H9 (cell line): Measurements from ENCODE around the gene SLC1A4. TPM values are rescaled to one million over a fixed set of nuclear protein-coding genes. Genes with fewer than 3 reads are reported as not detected.

Experiments
- DNase-seq: peaks from one replicate; pipeline ENCODE4 v3.0.0-alpha.2; 2017
- H2AFZ ChIP-seq: one replicate; pipeline ENCODE4 v1.6.1; 2013; ENCODE audit warnings: mild to moderate bottlenecking, low read length, control low read depth, moderate library complexity
- H2AK5ac ChIP-seq: 2 replicates; pipeline ENCODE4 v1.6.1; 2013; ENCODE audit warnings: low read length, control low read depth, mixed read lengths; ENCODE audit not compliant: insufficient read length
- H2BK120ac ChIP-seq: one replicate; pipeline ENCODE4 v1.6.1; 2013; ENCODE audit warnings: low read depth, mild to moderate bottlenecking, low read length, control low read depth, inconsistent platforms; ENCODE audit not compliant: poor library complexity, severe bottlenecking
- H2BK12ac ChIP-seq: 2 replicates; pipeline ENCODE4 v1.6.1; 2013; ENCODE audit warnings: low read length, control low read depth, mixed read lengths, low read depth; ENCODE audit not compliant: insufficient read length
- H2BK15ac ChIP-seq: 2 replicates; pipeline ENCODE4 v1.6.1; 2013; ENCODE audit warnings: low read depth, low read length, control low read depth
- H2BK20ac ChIP-seq: one replicate; pipeline ENCODE4 v1.6.1; 2013; ENCODE audit warnings: low read depth, mild to moderate bottlenecking, low read length, control low read depth, inconsistent platforms; ENCODE audit not compliant: poor library complexity, severe bottlenecking
- H2BK5ac ChIP-seq: 2 replicates; pipeline ENCODE4 v1.6.1; 2013; ENCODE audit warnings: low read length, control low read depth, mixed read lengths; ENCODE audit not compliant: insufficient read length
- H3K14ac ChIP-seq: 2 replicates; pipeline ENCODE4 v1.6.1; 2013; ENCODE audit warnings: low read length, control low read depth; ENCODE audit not compliant: insufficient read depth
- H3K18ac ChIP-seq: 2 replicates; pipeline ENCODE4 v1.6.1; 2013; ENCODE audit warnings: low read depth, mild to moderate bottlenecking, mixed read lengths, low read length, control low read depth; ENCODE audit not compliant: insufficient read length
- H3K23ac ChIP-seq: 2 replicates; pipeline ENCODE4 v1.6.1; 2013; ENCODE audit warnings: low read length, control low read depth, mixed read lengths, low read depth; ENCODE audit not compliant: insufficient read length
- H3K23me2 ChIP-seq: 2 replicates; pipeline ENCODE4 v1.6.1; 2013; ENCODE audit warnings: low read depth, mild to moderate bottlenecking, mixed read lengths, low read length, control low read depth; ENCODE audit not compliant: insufficient read length, poor library complexity, severe bottlenecking
- H3K27ac ChIP-seq: 2 replicates; pipeline ENCODE4 v1.5.1; 2013; ENCODE audit warnings: low read length, control low read depth, mixed read lengths, low read depth; ENCODE audit not compliant: insufficient read length
- H3K27me3 ChIP-seq: 2 replicates; pipeline ENCODE4 v1.6.1; 2013; ENCODE audit warnings: low read length, control low read depth, inconsistent platforms; ENCODE audit not compliant: insufficient read depth
- H3K4ac ChIP-seq: 2 replicates; pipeline ENCODE4 v1.6.1; 2013; ENCODE audit warnings: low read depth, mild to moderate bottlenecking, control low read depth, inconsistent platforms, low read length, moderate library complexity
- H3K4me1 ChIP-seq: 2 replicates; pipeline ENCODE4 v1.6.1; 2013; ENCODE audit warnings: low read length, control low read depth, inconsistent platforms; ENCODE audit not compliant: insufficient read depth
- H3K4me2 ChIP-seq: 2 replicates; pipeline ENCODE4 v1.6.1; 2013; ENCODE audit warnings: low read length, control low read depth, mixed read lengths; ENCODE audit not compliant: insufficient read length, insufficient read depth
- H3K56ac ChIP-seq: 2 replicates; pipeline ENCODE4 v1.6.1; 2013; ENCODE audit warnings: low read depth, mild to moderate bottlenecking, mixed read lengths, low read length, control low read depth; ENCODE audit not compliant: insufficient read length
- H3K79me1 ChIP-seq: 2 replicates; pipeline ENCODE4 v1.6.1; 2013; ENCODE audit warnings: low read depth, mild to moderate bottlenecking, moderate library complexity, low read length, control low read depth, inconsistent platforms; ENCODE audit not compliant: insufficient read depth, poor library complexity, severe bottlenecking
- H3K79me2 ChIP-seq: 2 replicates; pipeline ENCODE4 v1.6.1; 2013; ENCODE audit warnings: low read length, control low read depth, inconsistent platforms; ENCODE audit not compliant: insufficient read depth
- H3K9ac ChIP-seq: 2 replicates; pipeline ENCODE4 v1.6.1; 2013; ENCODE audit warnings: low read length, control low read depth, mixed read lengths; ENCODE audit not compliant: insufficient read length; ENCODE audit errors: extremely low read depth
- H3K9me3 ChIP-seq: one replicate; pipeline ENCODE4 v1.6.1; 2013; ENCODE audit warnings: low read depth, low read length, inconsistent platforms; ENCODE audit not compliant: control insufficient read depth
- H3T11ph ChIP-seq: one replicate; pipeline ENCODE4 v1.6.1; 2013; ENCODE audit warnings: mild to moderate bottlenecking, low read length, control low read depth, inconsistent platforms
- H4K20me1 ChIP-seq: one replicate; pipeline ENCODE4 v1.6.1; 2013; ENCODE audit not compliant: control insufficient read depth, insufficient read length, insufficient read depth
- H4K5ac ChIP-seq: 2 replicates; pipeline ENCODE4 v1.6.1; 2013; ENCODE audit warnings: low read depth, mild to moderate bottlenecking, mixed read lengths, low read length, control low read depth; ENCODE audit not compliant: insufficient read length
- H4K8ac ChIP-seq: replicated peaks from 2 replicates; pipeline ENCODE4 v1.6.1; 2013; ENCODE audit warnings: low read length, control low read depth, mixed read lengths, low read depth; ENCODE audit not compliant: insufficient read length
- H4K91ac ChIP-seq: 2 replicates; pipeline ENCODE4 v1.6.1; 2013; ENCODE audit warnings: low read depth, mild to moderate bottlenecking, moderate library complexity, mixed read lengths, low read length, control low read depth; ENCODE audit not compliant: insufficient read length
- H3K27ac Mint-ChIP-seq, 3 experiments: 2 replicates in 2 of 3; 3 replicates in 1 of 3; pipeline ENCODE4 v1.8.0; 2020 to 2021; ENCODE audit warnings: mixed read lengths in 3 of 3, mild to moderate bottlenecking in 1 of 3, moderate library complexity in 1 of 3
- H3K27me3 Mint-ChIP-seq: 2 replicates; pipeline ENCODE4 v1.8.0; 2021; ENCODE audit warnings: low read depth, mild to moderate bottlenecking, moderate library complexity, mixed read lengths
- H3K36me3 Mint-ChIP-seq, 3 experiments: 2 replicates in 2 of 3; 3 replicates in 1 of 3; pipeline ENCODE4 v1.8.0; 2020 to 2021; ENCODE audit warnings: low read depth in 3 of 3, mixed read lengths in 3 of 3; ENCODE audit not compliant: insufficient read depth in 1 of 3
- H3K4me1 Mint-ChIP-seq, 2 experiments: 2 replicates each; pipeline ENCODE4 v1.8.0; 2020; ENCODE audit warnings: mixed read lengths in 2 of 2
- H3K4me3 Mint-ChIP-seq, 2 experiments: 2 replicates in 1 of 2; 3 replicates in 1 of 2; pipeline ENCODE4 v1.8.0; 2020 to 2021; ENCODE audit warnings: mild to moderate bottlenecking in 2 of 2, mixed read lengths in 2 of 2, moderate library complexity in 1 of 2
- H3K9me3 Mint-ChIP-seq, 2 experiments: 2 replicates in 1 of 2; 3 replicates in 1 of 2; pipeline ENCODE4 v1.8.0; 2020; ENCODE audit warnings: mild to moderate bottlenecking in 2 of 2, mixed read lengths in 2 of 2, moderate library complexity in 1 of 2
- WGBS: extraction: QIAGEN DNeasy Blood & Tissue Kit; methylation state at CpG from one replicate; pipeline ENCODE4 v1.1.7; 2013; ENCODE audit warnings: missing lambda C conversion rate, low lambda C conversion rate, mixed read lengths; ENCODE audit not compliant: insufficient read length; ENCODE audit errors: extremely low coverage; 5-methylcytosine and 5-hydroxymethylcytosine counted together
- total RNA-seq: library from RNA; stranded (reverse); gene quantifications from 2 replicates; pipeline ENCODE4 v1.2.1, GENCODE V29; 2021
- TF ChIP-seq, protein P1 (sequence below): fragments of 200-600 bp; sonication (generic); conservative IDR thresholded peaks from 3 replicates; pipeline ENCODE4 v1.8.0; 2021; ENCODE audit warnings: antibody characterized with exemption, mild to moderate bottlenecking

The SLC1A4 gene
- total RNA-seq, 1 experiment from 2014 or later, result 1.9 TPM

DNA sequence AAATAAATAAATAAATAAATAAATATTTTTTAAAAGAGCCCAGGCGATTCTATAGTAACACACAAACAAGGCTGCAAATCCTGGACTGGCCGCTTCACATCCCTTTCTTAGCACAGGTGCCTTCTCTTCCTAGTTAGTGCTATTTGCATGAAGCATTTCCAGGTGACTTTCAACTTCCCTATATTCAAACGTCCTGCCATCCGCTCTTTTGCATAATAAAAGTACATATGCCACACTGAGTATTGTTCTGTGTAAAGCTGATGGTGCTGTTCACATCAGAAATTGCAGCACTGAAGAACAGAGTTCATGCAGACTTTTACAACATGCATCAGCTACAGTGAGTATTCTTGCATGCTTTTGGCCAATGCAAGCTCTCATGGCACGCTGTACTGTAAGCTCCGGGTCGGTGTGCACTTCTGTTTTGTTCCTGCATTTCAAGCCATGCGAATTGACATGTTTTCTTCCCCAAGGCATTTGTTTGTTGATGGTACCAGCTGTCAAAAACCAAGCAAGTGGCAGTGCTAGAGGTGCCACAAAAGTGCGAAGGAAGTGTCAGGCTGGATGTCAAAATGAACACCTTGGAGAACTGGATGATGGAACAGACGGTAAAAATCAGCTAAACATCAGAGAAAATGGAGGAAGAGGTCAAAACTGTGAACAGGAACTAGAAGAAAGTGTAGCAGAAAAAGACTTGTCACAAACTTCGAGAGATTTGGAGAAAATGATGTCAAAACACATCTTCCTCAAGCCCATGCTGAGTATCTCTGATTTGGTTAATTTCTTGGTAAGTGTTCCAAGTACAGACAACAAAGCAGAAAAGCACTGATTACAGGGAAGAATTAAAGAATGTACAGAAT is 41.5 kb downstream of the SLC1A4 start:
- Histone ChIP-seq H2BK120ac (no peak overlapping the region), H3K18ac (no peak overlapping the region), H3K27ac (no peak overlapping the region), H2BK5ac (no peak overlapping the region), H3K14ac (no peak overlapping the region), H4K5ac (no peak overlapping the region), H3K9ac (peak overlapping the region; percentile 16), H3T11ph (no peak overlapping the region), H3K79me1 (no peaks in the 10 kb centered on the region), H3K4me1 (peaks cover 8% of the 10 kb centered on the region), H3K79me2 (no peaks in the 10 kb centered on the region), H2BK12ac (no peak overlapping the region), H2AK5ac (no peak overlapping the region), H2BK20ac (no peak overlapping the region), H3K9me3 (no peaks in the 10 kb centered on the region), H2BK15ac (no peak overlapping the region), H4K20me1 (no peaks in the 10 kb centered on the region), H3K23ac (no peak overlapping the region), H3K4me2 (peak overlapping the region; percentile 23), H3K4ac (no peak overlapping the region), H4K8ac (no peak overlapping the region), H4K91ac (no peak overlapping the region), H3K56ac (no peak overlapping the region), H3K23me2 (no peaks in the 10 kb centered on the region), H2AFZ (no peak overlapping the region), H3K27me3 (no peaks in the 10 kb centered on the region)
- no peak for DNase-seq
- H3K9me3 Mint-ChIP-seq, result no peaks in the 10 kb centered on the region
- H3K36me3 Mint-ChIP-seq, result peaks cover 0 to 5% (median 0%) of the 10 kb centered on the region in 3 experiments; a peak in 1 of 7 replicates
- WGBS, result no CpG with 5 or more reads among the region's 11 CpGs
- no peak overlapping the region for H3K27ac Mint-ChIP-seq
- TF ChIP-seq, protein P1, sequence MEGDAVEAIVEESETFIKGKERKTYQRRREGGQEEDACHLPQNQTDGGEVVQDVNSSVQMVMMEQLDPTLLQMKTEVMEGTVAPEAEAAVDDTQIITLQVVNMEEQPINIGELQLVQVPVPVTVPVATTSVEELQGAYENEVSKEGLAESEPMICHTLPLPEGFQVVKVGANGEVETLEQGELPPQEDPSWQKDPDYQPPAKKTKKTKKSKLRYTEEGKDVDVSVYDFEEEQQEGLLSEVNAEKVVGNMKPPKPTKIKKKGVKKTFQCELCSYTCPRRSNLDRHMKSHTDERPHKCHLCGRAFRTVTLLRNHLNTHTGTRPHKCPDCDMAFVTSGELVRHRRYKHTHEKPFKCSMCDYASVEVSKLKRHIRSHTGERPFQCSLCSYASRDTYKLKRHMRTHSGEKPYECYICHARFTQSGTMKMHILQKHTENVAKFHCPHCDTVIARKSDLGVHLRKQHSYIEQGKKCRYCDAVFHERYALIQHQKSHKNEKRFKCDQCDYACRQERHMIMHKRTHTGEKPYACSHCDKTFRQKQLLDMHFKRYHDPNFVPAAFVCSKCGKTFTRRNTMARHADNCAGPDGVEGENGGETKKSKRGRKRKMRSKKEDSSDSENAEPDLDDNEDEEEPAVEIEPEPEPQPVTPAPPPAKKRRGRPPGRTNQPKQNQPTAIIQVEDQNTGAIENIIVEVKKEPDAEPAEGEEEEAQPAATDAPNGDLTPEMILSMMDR, result no peak
- peaks cover 2% of the 10 kb centered on the region; the same call in 1 of the 2 replicates for H3K27me3 Mint-ChIP-seq
- H3K4me3 Mint-ChIP-seq, result peak overlapping the region in 1 of 2 experiments; percentile 11; a peak in 2 of 5 replicates
- peaks cover 26 to 27% of the 10 kb centered on the region in 2 experiments for H3K4me1 Mint-ChIP-seq
